ENCODE results near the gene PFKL.

DNA sequence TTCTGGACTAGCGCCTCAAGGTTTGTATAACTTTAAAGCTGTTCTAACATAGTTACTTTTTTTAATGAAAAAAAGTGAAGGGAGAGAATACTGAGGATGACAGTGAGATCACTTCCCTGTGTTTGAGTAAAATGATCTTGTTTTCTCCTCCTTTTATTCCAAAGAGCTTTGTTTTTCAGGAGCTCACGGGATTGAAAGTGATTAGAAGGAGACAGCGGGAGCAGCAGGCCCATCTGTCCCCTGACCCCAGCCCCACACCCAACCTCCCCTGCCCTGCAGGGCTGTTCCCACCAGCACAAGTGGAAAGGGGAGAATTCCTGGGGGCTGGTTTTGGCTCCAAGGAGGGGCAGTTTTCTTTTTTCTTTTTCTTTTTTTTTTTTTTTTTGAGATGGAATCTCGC, 36.1 kb upstream of the PFKL start:
- TF ChIP-seq, protein P1, sequence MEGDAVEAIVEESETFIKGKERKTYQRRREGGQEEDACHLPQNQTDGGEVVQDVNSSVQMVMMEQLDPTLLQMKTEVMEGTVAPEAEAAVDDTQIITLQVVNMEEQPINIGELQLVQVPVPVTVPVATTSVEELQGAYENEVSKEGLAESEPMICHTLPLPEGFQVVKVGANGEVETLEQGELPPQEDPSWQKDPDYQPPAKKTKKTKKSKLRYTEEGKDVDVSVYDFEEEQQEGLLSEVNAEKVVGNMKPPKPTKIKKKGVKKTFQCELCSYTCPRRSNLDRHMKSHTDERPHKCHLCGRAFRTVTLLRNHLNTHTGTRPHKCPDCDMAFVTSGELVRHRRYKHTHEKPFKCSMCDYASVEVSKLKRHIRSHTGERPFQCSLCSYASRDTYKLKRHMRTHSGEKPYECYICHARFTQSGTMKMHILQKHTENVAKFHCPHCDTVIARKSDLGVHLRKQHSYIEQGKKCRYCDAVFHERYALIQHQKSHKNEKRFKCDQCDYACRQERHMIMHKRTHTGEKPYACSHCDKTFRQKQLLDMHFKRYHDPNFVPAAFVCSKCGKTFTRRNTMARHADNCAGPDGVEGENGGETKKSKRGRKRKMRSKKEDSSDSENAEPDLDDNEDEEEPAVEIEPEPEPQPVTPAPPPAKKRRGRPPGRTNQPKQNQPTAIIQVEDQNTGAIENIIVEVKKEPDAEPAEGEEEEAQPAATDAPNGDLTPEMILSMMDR (IDR thresholded peaks at IDR 0.05): no peak
- TF ChIP-seq POLR2A (IDR thresholded peaks at IDR 0.05): no peak

All from lower leg skin (tissue), 3 donors.